ENCODE data around the gene ANKUB1. TPM values are rescaled to one million over a fixed set of nuclear protein-coding genes. Genes with fewer than 3 reads are reported as not detected.

ANKUB1 gene
- total RNA-seq, 1 experiment from 2014 or later: not detected

- no TSS peak for BruUV-seq (replicated peaks)
- CTCF ChIA-PET: no interaction called here
- no peak for ATAC-seq
These were observed 1.7 kb downstream of the ANKUB1 start for GRCh38 chr3:149790698-149791097.

GRCh38 chr3:149790268-149790667, 2.1 kb downstream of the ANKUB1 start:
- Histone ChIP-seq H3K4me1 (ENCODE audit: control insufficient read depth, insufficient read depth, low read length) (no peaks in the 10 kb centered on the region), H3K36me3 (ENCODE audit: control insufficient read depth, insufficient read depth, low read length) (no peaks in the 10 kb centered on the region), H3K9me3 (ENCODE audit: control insufficient read depth, insufficient read depth, low read depth, low read length) (no peaks in the 10 kb centered on the region), H3K27me3 (ENCODE audit: control insufficient read depth, insufficient read depth, low read length) (peaks cover 4% of the 10 kb centered on the region; the same call in 1 of the 2 replicates), H3K4me3 (ENCODE audit: low read depth in 2 of 2, low read length in 2 of 2) (no peak overlapping the region), H3K27ac (ENCODE audit: low read length) (no peak overlapping the region)
- CTCF ChIA-PET: no interaction called here
- in situ Hi-C loops (cut with HindIII; ENCODE audit: low pct_unique_long_range_greater_than_20kb, low sequenced_read_pairs) (no loop called here), intact Hi-C loops (cut with micrococcal nuclease; ENCODE audit: unreplicated experiment) (no loop called here)
- no peak for TF ChIP-seq TCF7L2 (IDR thresholded peaks at IDR 0.05; ENCODE audit: low read depth, low read length)
- TF ChIP-seq POLR2AphosphoS5 (IDR thresholded peaks at IDR 0.05; ENCODE audit: low read depth, low read length): no peak
- no peak for TF ChIP-seq CTCF (IDR thresholded peaks at IDR 0.05)
- no peak for TF ChIP-seq SIN3A (IDR thresholded peaks at IDR 0.05; ENCODE audit: borderline replicate concordance, insufficient read depth, low read depth, low read length)
- no peak for TF ChIP-seq REST (IDR thresholded peaks at IDR 0.05; ENCODE audit: insufficient read depth in 1 of 2, low read depth in 2 of 2, low read length in 1 of 2)
- DNase-seq (ENCODE audit: low read depth, low spot score): no peak
- no TSS peak for BruUV-seq (replicated peaks)
- POLR2A ChIA-PET: no interaction called here
- ATAC-seq: no peak

More at GRCh38 chr3:149790698-149791097, 1.7 kb downstream of the ANKUB1 start:
- in situ Hi-C loops (cut with HindIII; ENCODE audit: low pct_unique_long_range_greater_than_20kb, low sequenced_read_pairs): no loop called here
- H3K4me1 ChIP-seq (ENCODE audit: control insufficient read depth, insufficient read depth, low read length): no peaks in the 10 kb centered on the region
- H3K27me3 ChIP-seq (ENCODE audit: control insufficient read depth, insufficient read depth, low read length): peaks cover 4% of the 10 kb centered on the region; the same call in 1 of the 2 replicates
- no peak for TF ChIP-seq TCF7L2 (IDR thresholded peaks at IDR 0.05; ENCODE audit: low read depth, low read length)
- TF ChIP-seq CTCF (IDR thresholded peaks at IDR 0.05): no peak
- no peak for TF ChIP-seq SIN3A (IDR thresholded peaks at IDR 0.05; ENCODE audit: borderline replicate concordance, insufficient read depth, low read depth, low read length)
- TF ChIP-seq POLR2AphosphoS5 (IDR thresholded peaks at IDR 0.05; ENCODE audit: low read depth, low read length): no peak
- no peak for TF ChIP-seq REST (IDR thresholded peaks at IDR 0.05; ENCODE audit: insufficient read depth in 1 of 2, low read depth in 2 of 2, low read length in 1 of 2)
- POLR2A ChIA-PET: no interaction called here
- H3K36me3 ChIP-seq (ENCODE audit: control insufficient read depth, insufficient read depth, low read length): no peaks in the 10 kb centered on the region
- intact Hi-C loops (cut with micrococcal nuclease; ENCODE audit: unreplicated experiment): no loop called here
- H3K9me3 ChIP-seq (ENCODE audit: control insufficient read depth, insufficient read depth, low read depth, low read length): no peaks in the 10 kb centered on the region
- H3K4me3 ChIP-seq (ENCODE audit: low read depth in 2 of 2, low read length in 2 of 2): no peak overlapping the region
- no peak overlapping the region for H3K27ac ChIP-seq (ENCODE audit: low read length)
- no peak for DNase-seq (ENCODE audit: low read depth, low spot score)

Measured in Panc1 (cell line).